Suprapubic skin (tissue), 4 donors: ENCODE data around the gene PLAGL2. TPM values are rescaled to one million over a fixed set of nuclear protein-coding genes. Genes with fewer than 3 reads are reported as not detected.

Experiments used
- DNase-seq, 2 donors: peaks; one replicate each; pipeline ENCODE4 v3.0.0-alpha.2; 2019; ENCODE audit warnings: low spot score in 2 of 2
- H3K27ac ChIP-seq: fragments of 200-600 bp; sonication (generic); one replicate; pipeline ENCODE4 v1.5.1; 2019
- H3K27me3 ChIP-seq: fragments of 200-600 bp; sonication (generic); one replicate; pipeline ENCODE4 v1.5.1; 2019
- H3K36me3 ChIP-seq: fragments of 200-600 bp; sonication (generic); one replicate; pipeline ENCODE4 v1.5.1; 2019
- H3K4me1 ChIP-seq: fragments of 200-600 bp; sonication (generic); one replicate; pipeline ENCODE4 v1.5.1; 2019
- H3K4me3 ChIP-seq: fragments of 200-600 bp; sonication (generic); one replicate; pipeline ENCODE4 v1.5.1; 2019; ENCODE audit warnings: mild to moderate bottlenecking
- H3K9me3 ChIP-seq: fragments of 200-600 bp; sonication (generic); one replicate; pipeline ENCODE4 v1.5.1; 2019
- EP300 ChIP-seq: sonication (generic); formaldehyde crosslinking; IDR thresholded peaks from one replicate; pipeline ENCODE4 v1.6.1; 2017; ENCODE audit warnings: antibody characterized with exemption
- POLR2A ChIP-seq, 2 donors: fragments of 450-650 bp; IDR thresholded peaks; one replicate each; pipeline ENCODE4 v1.6.1; 2017; ENCODE audit warnings: antibody characterized with exemption in 2 of 2, mild to moderate bottlenecking in 2 of 2, moderate library complexity in 2 of 2
- POLR2AphosphoS5 ChIP-seq, 3 donors: sonication (generic); formaldehyde crosslinking; IDR thresholded peaks; one replicate each; pipeline ENCODE4 v1.6.1; 2017; ENCODE audit warnings: antibody characterized with exemption in 3 of 3
- WGBS: methylation state at CpG from one replicate; pipeline ENCODE4 v1.1.5; 2018; 5-methylcytosine and 5-hydroxymethylcytosine counted together
- total RNA-seq, 4 donors: library from RNA; depleted of rRNA; stranded (reverse); fragments of >200 nt; gene quantifications; one replicate each; pipeline ENCODE4 v1.1.0, GENCODE V29; 2016
- TF ChIP-seq, protein P1 (sequence below), 2 donors: fragments of 200-600 bp in 1 of 2; fragments of 450-650 bp in 1 of 2; sonication (generic) in 1 of 2; IDR thresholded peaks; one replicate each; pipeline ENCODE4 v1.5.1; 2016 to 2019; ENCODE audit warnings: antibody characterized with exemption in 2 of 2, mild to moderate bottlenecking in 1 of 2, moderate library complexity in 1 of 2

The PLAGL2 gene
- total RNA-seq, 4 donors from 2014 or later, result 13.0 to 28.8 (median 20.4) TPM

DNA sequence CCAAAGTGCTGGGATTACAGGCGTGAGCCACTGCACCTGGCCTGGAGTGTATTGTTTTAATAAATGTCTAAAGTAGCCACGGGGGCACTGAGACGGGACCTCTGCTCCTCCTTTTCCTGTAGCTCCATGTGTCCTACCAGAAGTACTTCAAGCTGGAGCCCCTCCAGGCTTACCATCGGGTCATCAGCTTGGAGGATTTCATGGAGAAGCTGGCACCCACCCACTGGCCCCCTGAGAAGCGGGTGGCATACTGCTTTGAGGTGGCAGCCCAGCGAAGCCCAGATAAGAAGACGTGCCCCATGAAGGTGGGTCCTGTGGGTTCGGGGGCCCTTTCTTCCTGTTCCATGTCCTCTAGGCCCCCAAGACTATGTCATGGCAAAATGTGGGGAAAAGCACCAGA is 7.6 kb upstream of the PLAGL2 start:
- H3K27me3 ChIP-seq, result no peaks in the 10 kb centered on the region
- no peak for TF ChIP-seq POLR2A (IDR thresholded peaks at IDR 0.05)
- no peak for TF ChIP-seq EP300
- TF ChIP-seq, protein P1, sequence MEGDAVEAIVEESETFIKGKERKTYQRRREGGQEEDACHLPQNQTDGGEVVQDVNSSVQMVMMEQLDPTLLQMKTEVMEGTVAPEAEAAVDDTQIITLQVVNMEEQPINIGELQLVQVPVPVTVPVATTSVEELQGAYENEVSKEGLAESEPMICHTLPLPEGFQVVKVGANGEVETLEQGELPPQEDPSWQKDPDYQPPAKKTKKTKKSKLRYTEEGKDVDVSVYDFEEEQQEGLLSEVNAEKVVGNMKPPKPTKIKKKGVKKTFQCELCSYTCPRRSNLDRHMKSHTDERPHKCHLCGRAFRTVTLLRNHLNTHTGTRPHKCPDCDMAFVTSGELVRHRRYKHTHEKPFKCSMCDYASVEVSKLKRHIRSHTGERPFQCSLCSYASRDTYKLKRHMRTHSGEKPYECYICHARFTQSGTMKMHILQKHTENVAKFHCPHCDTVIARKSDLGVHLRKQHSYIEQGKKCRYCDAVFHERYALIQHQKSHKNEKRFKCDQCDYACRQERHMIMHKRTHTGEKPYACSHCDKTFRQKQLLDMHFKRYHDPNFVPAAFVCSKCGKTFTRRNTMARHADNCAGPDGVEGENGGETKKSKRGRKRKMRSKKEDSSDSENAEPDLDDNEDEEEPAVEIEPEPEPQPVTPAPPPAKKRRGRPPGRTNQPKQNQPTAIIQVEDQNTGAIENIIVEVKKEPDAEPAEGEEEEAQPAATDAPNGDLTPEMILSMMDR (IDR thresholded peaks at IDR 0.05), result no peak
- no peak for TF ChIP-seq POLR2AphosphoS5 (IDR thresholded peaks at IDR 0.05)
- peaks cover 8% of the 10 kb centered on the region for H3K4me1 ChIP-seq
- peaks cover 48% of the 10 kb centered on the region for H3K36me3 ChIP-seq
- DNase-seq, result no peak
- H3K27ac ChIP-seq, result no peak overlapping the region
- WGBS, result 90% methylated on average over 6 of the region's 8 CpGs
- H3K4me3 ChIP-seq, result no peak overlapping the region
- H3K9me3 ChIP-seq, result no peaks in the 10 kb centered on the region

DNA sequence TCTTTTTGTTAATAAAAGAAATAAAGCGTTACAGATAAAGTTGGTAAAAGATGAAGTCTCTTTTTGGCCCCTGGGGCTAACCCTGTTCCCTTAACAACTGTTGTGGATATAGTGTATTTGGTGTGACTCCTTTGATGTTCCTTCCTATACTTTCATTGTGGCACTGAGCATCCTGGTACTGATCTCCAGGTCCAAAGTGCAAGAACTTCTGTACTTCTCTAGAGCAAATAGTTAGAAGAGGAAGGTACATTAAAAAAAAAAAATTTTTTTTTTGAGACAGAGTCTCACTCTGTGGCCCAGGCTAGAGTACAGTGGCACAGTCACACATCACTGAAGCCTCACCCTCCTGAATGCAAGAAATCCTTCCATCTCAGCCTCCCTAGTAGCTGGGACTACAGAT is 6.3 kb upstream of the PLAGL2 start:
- Histone ChIP-seq H3K4me1 (peaks cover 18% of the 10 kb centered on the region), H3K27ac (no peak overlapping the region), H3K36me3 (peaks cover 41% of the 10 kb centered on the region), H3K27me3 (no peaks in the 10 kb centered on the region), H3K4me3 (no peak overlapping the region), H3K9me3 (no peaks in the 10 kb centered on the region)
- no peak for DNase-seq
- TF ChIP-seq POLR2A (IDR thresholded peaks at IDR 0.05), result no peak
- TF ChIP-seq EP300, result no peak
- TF ChIP-seq POLR2AphosphoS5 (IDR thresholded peaks at IDR 0.05), result no peak
- TF ChIP-seq, protein P1 (IDR thresholded peaks at IDR 0.05), result no peak
- 97% methylated on average over 1 of the region's 1 CpG for WGBS

DNA sequence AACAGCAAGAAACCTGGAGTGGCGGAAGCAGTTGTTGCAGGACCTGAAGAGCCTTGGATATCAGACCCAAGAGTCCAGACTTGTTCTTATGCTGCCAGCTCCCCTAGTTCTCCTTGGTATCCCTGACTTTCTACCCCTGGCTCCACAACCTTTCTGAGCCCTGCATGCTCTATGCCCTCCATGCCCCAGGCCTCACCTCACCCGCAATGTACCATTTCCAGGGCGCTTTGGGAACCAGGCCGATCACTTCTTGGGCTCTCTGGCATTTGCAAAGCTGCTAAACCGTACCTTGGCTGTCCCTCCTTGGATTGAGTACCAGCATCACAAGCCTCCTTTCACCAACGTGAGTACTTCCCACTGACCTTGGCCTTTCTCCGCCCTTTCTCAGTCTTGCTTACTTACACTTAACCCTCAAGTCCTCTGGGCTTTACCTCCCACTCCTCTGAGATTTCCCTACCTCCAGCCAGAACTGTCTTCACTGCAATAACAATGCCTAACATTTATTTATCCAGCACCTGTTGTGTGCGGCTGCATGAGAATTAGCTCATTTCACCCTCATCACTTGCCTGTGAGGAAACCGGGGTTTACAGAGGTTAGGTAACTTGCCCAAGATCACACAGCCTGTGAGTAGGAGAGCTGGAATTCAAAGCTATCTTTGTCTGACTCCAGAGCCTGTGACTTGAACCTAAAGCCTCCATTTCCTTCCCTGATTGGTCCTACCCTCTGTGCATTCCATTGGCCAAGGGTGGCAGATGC is 2.5 kb upstream of the PLAGL2 start:
- no peak for DNase-seq
- peaks cover 15% of the 10 kb centered on the region for H3K36me3 ChIP-seq
- H3K9me3 ChIP-seq, result no peaks in the 10 kb centered on the region
- H3K27ac ChIP-seq, result no peak overlapping the region
- H3K4me1 ChIP-seq, result peaks cover 43% of the 10 kb centered on the region
- H3K27me3 ChIP-seq, result no peaks in the 10 kb centered on the region
- 77% methylated on average over 9 of the region's 9 CpGs for WGBS
- no peak for TF ChIP-seq POLR2AphosphoS5 (IDR thresholded peaks at IDR 0.05)
- TF ChIP-seq, protein P1 (IDR thresholded peaks at IDR 0.05), result no peak
- no peak for TF ChIP-seq EP300
- no peak for TF ChIP-seq POLR2A (IDR thresholded peaks at IDR 0.05)
- H3K4me3 ChIP-seq, result no peak overlapping the region

DNA sequence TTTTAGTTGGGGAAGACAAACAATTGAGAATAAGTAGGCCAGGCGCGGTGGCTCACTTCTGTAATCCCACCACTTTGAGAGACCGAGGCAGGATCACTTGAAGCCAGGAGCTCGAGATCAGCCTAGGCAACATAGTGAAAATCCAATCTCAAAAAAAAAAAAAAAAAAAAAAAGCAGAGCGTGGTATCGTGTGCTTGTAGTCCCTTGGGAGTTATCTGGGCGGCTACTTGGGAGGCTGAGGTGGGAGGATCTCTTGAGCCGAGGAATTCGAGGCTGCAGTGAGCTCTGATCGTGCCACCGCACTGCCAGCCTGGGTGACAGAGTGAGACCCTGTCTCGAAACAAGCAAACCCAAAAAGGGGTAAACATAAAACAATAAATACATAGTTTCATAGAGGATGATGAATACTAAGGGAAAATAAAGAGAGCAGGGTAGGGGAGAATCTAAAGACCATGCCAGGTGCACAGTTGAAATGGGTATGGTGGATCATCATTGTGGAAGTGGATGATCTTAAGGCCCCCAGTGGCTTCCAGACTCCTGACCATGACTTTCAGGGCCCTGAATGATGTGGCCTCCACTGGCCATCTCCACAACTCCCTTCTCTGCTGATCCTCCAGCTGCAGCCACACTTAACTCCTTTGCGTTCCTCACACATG is 1.1 kb upstream of the PLAGL2 start:
- Histone ChIP-seq H3K27me3 (no peaks in the 10 kb centered on the region), H3K9me3 (no peaks in the 10 kb centered on the region), H3K27ac (no peak overlapping the region), H3K4me1 (peaks cover 57% of the 10 kb centered on the region), H3K36me3 (peaks cover 12% of the 10 kb centered on the region), H3K4me3 (peak overlapping the region; percentile 95)
- no peak for DNase-seq
- 54% methylated on average over 13 of the region's 13 CpGs for WGBS
- no peak for TF ChIP-seq EP300
- TF ChIP-seq, protein P1 (IDR thresholded peaks at IDR 0.05), result no peak
- TF ChIP-seq POLR2A (IDR thresholded peaks at IDR 0.05), result no peak
- no peak for TF ChIP-seq POLR2AphosphoS5 (IDR thresholded peaks at IDR 0.05)
